Breast epithelium (tissue), 4 donors: ENCODE measurements around the gene ABI3BP. TPM values are rescaled to one million over a fixed set of nuclear protein-coding genes. Genes with fewer than 3 reads are reported as not detected.
A peak's percentile ranks its signal among the peaks of the same experiment; 100 is the strongest.

Source experiments
- DNase-seq, 2 donors: peaks; one replicate each; pipeline ENCODE4 v3.0.0-alpha.2; 2019; ENCODE audit warnings: low spot score in 2 of 2
- H3K27ac ChIP-seq, 2 donors: fragments of 200-600 bp; sonication (generic) in 1 of 2; one replicate each; pipeline ENCODE4 v1.5.1; 2016 to 2019; ENCODE audit warnings: mild to moderate bottlenecking in 1 of 2
- H3K27me3 ChIP-seq, 2 donors: fragments of 200-600 bp; sonication (generic) in 1 of 2; one replicate each; pipeline versions ENCODE4 v1.5.1 to v1.6.0; 2017 to 2019; ENCODE audit warnings: control low read depth in 1 of 2, mild to moderate bottlenecking in 1 of 2
- H3K36me3 ChIP-seq: fragments of 200-600 bp; one replicate; pipeline ENCODE4 v1.5.1; 2019
- H3K4me1 ChIP-seq, 2 donors: fragments of 200-600 bp; sonication (generic); one replicate each; pipeline ENCODE4 v1.5.1; 2016 to 2019; ENCODE audit warnings: control low read depth in 1 of 2
- H3K4me3 ChIP-seq, 3 donors: fragments of 200-600 bp; sonication (generic); 1 replicate in 2 of 3; 2 replicates in 1 of 3; pipeline ENCODE4 v1.5.1; 2016 to 2019; ENCODE audit warnings: mild to moderate bottlenecking in 3 of 3, moderate library complexity in 2 of 3
- H3K9me3 ChIP-seq, 2 donors: fragments of 200-600 bp; sonication (generic) in 1 of 2; one replicate each; pipeline ENCODE4 v1.5.1; 2016 to 2019; ENCODE audit warnings: control low read depth in 1 of 2
- CTCF ChIP-seq, 3 donors: fragments of 450-650 bp; IDR thresholded peaks; one replicate each; pipeline ENCODE4 v1.5.1; 2016 to 2017; ENCODE audit warnings: antibody characterized with exemption in 3 of 3, mild to moderate bottlenecking in 3 of 3, moderate library complexity in 3 of 3
- POLR2A ChIP-seq: fragments of 450-650 bp; IDR thresholded peaks from one replicate; pipeline ENCODE4 v1.6.1; 2016; ENCODE audit warnings: antibody characterized with exemption, mild to moderate bottlenecking, moderate library complexity
- POLR2AphosphoS5 ChIP-seq, 3 donors: sonication (generic); formaldehyde crosslinking; IDR thresholded peaks; one replicate each; pipeline ENCODE4 v1.6.1; 2017; ENCODE audit warnings: antibody characterized with exemption in 3 of 3
- intact Hi-C: fragments of 100-400 bp; cut with DNase I; formaldehyde crosslinking; loops from one replicate; pipeline ENCODE4 v1.15.1; 2023; ENCODE audit warnings: low total_unique reads
- total RNA-seq, 3 donors: library from RNA; depleted of rRNA; stranded (reverse); fragments of >200 nt; gene quantifications; one replicate each; pipeline ENCODE4 v1.1.0, GENCODE V29; 2016

Gene ABI3BP
- total RNA-seq, 3 donors from 2014 or later: 17.4 to 170 (median 41.1) TPM

GRCh38 chr3:100893590-100893989 lies 99.6 kb downstream of the ABI3BP start:
- no peak overlapping the region for H3K27ac ChIP-seq
- no peaks in the 10 kb centered on the region for H3K9me3 ChIP-seq
- H3K4me1 ChIP-seq: no peaks in the 10 kb centered on the region
- TF ChIP-seq CTCF (IDR thresholded peaks at IDR 0.05): peak in 1 of 3 donors; percentile 13
- TF ChIP-seq POLR2AphosphoS5 (IDR thresholded peaks at IDR 0.05): no peak
- no peak overlapping the region for H3K4me3 ChIP-seq
- intact Hi-C loops: no loop called here
- DNase-seq: no peak
- no peaks in the 10 kb centered on the region for H3K27me3 ChIP-seq
- H3K36me3 ChIP-seq: no peaks in the 10 kb centered on the region

- no peak for DNase-seq
- no peak for TF ChIP-seq POLR2A
- TF ChIP-seq CTCF (IDR thresholded peaks at IDR 0.05): no peak
- no peak for TF ChIP-seq POLR2AphosphoS5 (IDR thresholded peaks at IDR 0.05)
- Histone ChIP-seq H3K9me3 (no peaks in the 10 kb centered on the region), H3K4me1 (no peaks in the 10 kb centered on the region), H3K36me3 (no peaks in the 10 kb centered on the region), H3K27ac (no peak overlapping the region), H3K27me3 (no peaks in the 10 kb centered on the region), H3K4me3 (no peak overlapping the region)
- intact Hi-C loops: no loop called here
Observed at GRCh38 chr3:100893108-100893507, 100.1 kb downstream of the ABI3BP start.

GRCh38 chr3:100891827-100892226 lies 101.4 kb downstream of the ABI3BP start:
- no peaks in the 10 kb centered on the region for H3K4me1 ChIP-seq
- H3K4me3 ChIP-seq: no peak overlapping the region
- DNase-seq: no peak
- intact Hi-C loops: no loop called here
- TF ChIP-seq POLR2AphosphoS5 (IDR thresholded peaks at IDR 0.05) (no peak), POLR2A (no peak), CTCF (IDR thresholded peaks at IDR 0.05) (no peak)
- H3K36me3 ChIP-seq: no peaks in the 10 kb centered on the region
- no peaks in the 10 kb centered on the region for H3K27me3 ChIP-seq
- no peak overlapping the region for H3K27ac ChIP-seq
- H3K9me3 ChIP-seq: no peaks in the 10 kb centered on the region

GRCh38 chr3:100891033-100891432 lies 102.2 kb downstream of the ABI3BP start:
- H3K27ac ChIP-seq: no peak overlapping the region
- no peaks in the 10 kb centered on the region for H3K4me1 ChIP-seq
- no peak overlapping the region for H3K4me3 ChIP-seq
- no peaks in the 10 kb centered on the region for H3K36me3 ChIP-seq
- H3K9me3 ChIP-seq: no peaks in the 10 kb centered on the region
- no peaks in the 10 kb centered on the region for H3K27me3 ChIP-seq
- no peak for TF ChIP-seq CTCF (IDR thresholded peaks at IDR 0.05)
- TF ChIP-seq POLR2AphosphoS5 (IDR thresholded peaks at IDR 0.05): no peak
- no peak for TF ChIP-seq POLR2A
- no peak for DNase-seq
- intact Hi-C loops: no loop called here

GRCh38 chr3:100888881-100889280 lies 104.3 kb downstream of the ABI3BP start:
- TF ChIP-seq CTCF (IDR thresholded peaks at IDR 0.05): no peak
- TF ChIP-seq POLR2AphosphoS5 (IDR thresholded peaks at IDR 0.05): no peak
- TF ChIP-seq POLR2A: no peak
- no peaks in the 10 kb centered on the region for H3K4me1 ChIP-seq
- H3K36me3 ChIP-seq: peaks cover 4% of the 10 kb centered on the region
- no peaks in the 10 kb centered on the region for H3K9me3 ChIP-seq
- no peaks in the 10 kb centered on the region for H3K27me3 ChIP-seq
- H3K27ac ChIP-seq: no peak overlapping the region
- intact Hi-C loops: no loop called here
- no peak for DNase-seq
- H3K4me3 ChIP-seq: no peak overlapping the region
